Measurements from ENCODE around the gene HERC2. TPM values are rescaled to one million over a fixed set of nuclear protein-coding genes. Genes with fewer than 3 reads are reported as not detected.

Gene HERC2
- total and polyA plus RNA-seq, 5 donors from 2014 or later = 8.2 to 69.0 (median 10.4) TPM

DNA sequence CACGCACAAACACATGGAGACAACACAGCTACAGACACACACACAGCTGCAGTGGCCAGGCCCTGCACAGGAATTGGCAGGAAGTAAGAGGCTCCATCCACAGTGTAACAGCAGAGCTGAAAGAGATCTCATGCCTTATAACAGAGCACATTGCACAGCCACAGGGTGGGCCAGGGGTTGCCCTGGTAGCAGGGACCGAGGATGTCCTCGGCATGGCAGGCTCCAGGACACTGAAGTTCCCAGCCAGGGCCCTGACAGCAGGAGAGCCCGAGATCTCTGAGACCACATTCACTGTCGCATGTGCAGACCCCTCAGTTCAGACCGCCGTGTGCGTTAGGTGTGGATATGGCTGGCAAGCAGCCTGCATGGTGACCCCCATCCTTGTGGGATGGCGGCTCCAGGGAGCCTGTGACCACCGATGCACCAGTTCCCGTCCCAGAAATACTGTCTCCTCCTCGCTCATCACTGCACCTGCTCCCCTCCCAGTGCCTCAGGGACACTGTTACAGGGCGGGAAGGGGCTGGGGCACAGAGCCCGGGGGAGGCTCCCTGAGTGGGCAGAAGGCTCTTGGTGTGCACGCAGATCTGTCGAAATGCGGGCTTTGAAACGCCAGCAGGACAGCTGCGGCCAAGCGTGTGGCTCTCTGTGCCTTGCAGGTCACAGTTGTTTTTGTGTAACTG is 221.3 kb downstream of the HERC2 start:
- DNase-seq (no peak), ATAC-seq (ENCODE audit: low read depth in 2 of 2) (no peak)
- Histone ChIP-seq H3K27me3 (ENCODE audit: control insufficient read depth, insufficient read depth, low read length) (peaks cover 25% of the 10 kb centered on the region), H3K4me3 (ENCODE audit: low read depth, low read length) (no peak overlapping the region), H3K9me3 (ENCODE audit: control insufficient read depth in 2 of 2, low read length in 2 of 2) (no peaks in the 10 kb centered on the region), H3K4me1 (ENCODE audit: control insufficient read depth, insufficient read depth, low read length, poor library complexity, severe bottlenecking) (peaks cover 30% of the 10 kb centered on the region), H3K36me3 (ENCODE audit: control insufficient read depth, insufficient read depth, low read length) (no peaks in the 10 kb centered on the region), H3K27ac (ENCODE audit: insufficient read depth, low read length, poor library complexity, severe bottlenecking) (no peak overlapping the region)
- no peak overlapping the region for H3K27ac Mint-ChIP-seq
- H3K4me3 Mint-ChIP-seq = peak overlapping the region in 1 of 4 donors; percentile 86
- H3K36me3 Mint-ChIP-seq = no peaks in the 10 kb centered on the region
- peaks cover 9 to 42% (median 16%) of the 10 kb centered on the region in 4 donors for H3K4me1 Mint-ChIP-seq
- peaks cover 53% of the 10 kb centered on the region for H3K27me3 Mint-ChIP-seq
- H3K9me3 Mint-ChIP-seq = peaks cover 0 to 7% (median 3%) of the 10 kb centered on the region in 7 donors

DNA sequence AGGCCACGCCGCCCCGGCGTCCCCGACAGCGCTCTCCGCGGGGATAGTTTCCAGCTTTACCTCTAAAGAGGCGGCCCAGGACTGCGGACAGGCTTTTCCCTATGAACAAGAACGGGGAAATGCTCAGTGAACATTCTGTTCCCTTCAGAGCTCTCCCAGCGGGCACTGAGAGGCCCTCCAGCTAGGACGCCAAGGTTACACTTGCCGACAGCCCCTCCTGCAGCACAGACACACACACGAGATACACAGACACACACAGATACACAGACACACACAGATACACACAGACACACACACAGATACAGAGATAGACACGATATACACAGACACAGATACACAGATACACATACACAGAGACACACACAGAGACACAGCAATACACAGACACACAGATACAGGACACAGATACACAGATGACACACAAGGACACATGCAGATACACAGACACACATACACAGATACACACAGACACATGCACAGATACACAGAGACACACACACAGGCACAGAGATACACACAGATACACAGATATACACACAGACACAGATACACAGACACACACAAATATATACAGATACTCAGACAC is 222.3 kb downstream of the HERC2 start:
- DNase-seq (no peak), ATAC-seq (ENCODE audit: low read depth in 2 of 2) (no peak)
- peaks cover 40% of the 10 kb centered on the region for H3K4me1 ChIP-seq (ENCODE audit: control insufficient read depth, insufficient read depth, low read length, poor library complexity, severe bottlenecking)
- H3K9me3 Mint-ChIP-seq = peaks cover 0 to 7% (median 3%) of the 10 kb centered on the region in 7 donors
- peak overlapping the region; percentile 2 to 86 (median 60) for H3K4me3 Mint-ChIP-seq
- H3K4me3 ChIP-seq (ENCODE audit: low read depth, low read length) = no peak overlapping the region
- peaks cover 57% of the 10 kb centered on the region for H3K27me3 Mint-ChIP-seq
- H3K36me3 ChIP-seq (ENCODE audit: control insufficient read depth, insufficient read depth, low read length) = no peaks in the 10 kb centered on the region
- peaks cover 25% of the 10 kb centered on the region for H3K27me3 ChIP-seq (ENCODE audit: control insufficient read depth, insufficient read depth, low read length)
- H3K9me3 ChIP-seq (ENCODE audit: control insufficient read depth in 2 of 2, low read length in 2 of 2) = no peaks in the 10 kb centered on the region
- no peak overlapping the region for H3K27ac ChIP-seq (ENCODE audit: insufficient read depth, low read length, poor library complexity, severe bottlenecking)
- H3K36me3 Mint-ChIP-seq = no peaks in the 10 kb centered on the region
- peaks cover 9 to 43% (median 18%) of the 10 kb centered on the region in 4 donors for H3K4me1 Mint-ChIP-seq
- H3K27ac Mint-ChIP-seq = no peak overlapping the region

DNA sequence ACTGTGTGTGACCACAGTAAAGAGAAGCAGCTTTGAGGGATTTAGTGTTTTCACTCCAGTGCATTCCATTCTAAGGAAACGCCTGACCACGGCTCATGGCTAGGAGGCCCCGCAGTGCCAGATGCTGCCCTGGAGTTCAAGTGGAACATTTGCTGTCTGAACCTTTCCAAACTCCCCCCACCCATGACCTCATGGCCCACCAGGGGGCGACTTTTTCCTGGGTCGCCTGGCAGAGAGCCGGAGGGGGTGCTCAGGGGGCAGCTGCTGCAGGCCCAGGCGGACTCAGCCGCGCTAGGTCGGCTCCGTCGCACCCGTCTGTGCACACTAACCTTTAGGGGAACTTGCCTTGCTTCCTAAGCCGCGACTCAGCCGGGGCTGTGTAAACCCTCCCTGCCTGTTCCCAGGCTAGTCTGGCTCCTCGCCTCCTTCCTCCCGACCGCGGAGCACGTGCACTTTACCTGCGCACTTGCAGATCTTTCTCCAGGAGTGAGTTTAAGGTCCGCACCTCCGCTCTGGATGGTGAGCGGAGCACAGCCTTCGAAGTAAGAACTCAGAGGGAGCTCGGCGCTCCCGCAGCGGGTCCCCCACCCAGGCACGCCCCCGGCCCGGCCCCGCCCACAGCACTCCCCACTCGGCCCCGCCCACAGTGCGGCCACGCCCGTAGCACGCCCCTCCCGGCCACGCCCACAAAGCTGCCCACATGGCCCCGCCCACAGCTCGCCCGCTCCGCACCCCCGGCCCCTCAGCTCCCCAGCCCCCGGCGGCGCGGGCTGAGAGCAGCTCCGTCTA is 223.0 kb downstream of the HERC2 start, which contains the start of gene OCA2:
Gene OCA2 (minus strand): TSS at position 550 of the 789 bp plus-strand sequence. CDS start 17,441 bp downstream, outside the sequence.
- Histone ChIP-seq H3K4me3 (ENCODE audit: low read depth, low read length) (no peak within 1 kb of the TSS), H3K27me3 (ENCODE audit: control insufficient read depth, insufficient read depth, low read length) (peaks cover 26% of the 10 kb centered on the region), H3K36me3 (ENCODE audit: control insufficient read depth, insufficient read depth, low read length) (no peaks in the 10 kb centered on the region), H3K9me3 (ENCODE audit: control insufficient read depth in 2 of 2, low read length in 2 of 2) (no peaks in the 10 kb centered on the region), H3K4me1 (ENCODE audit: control insufficient read depth, insufficient read depth, low read length, poor library complexity, severe bottlenecking) (peaks cover 46% of the 10 kb centered on the region), H3K27ac (ENCODE audit: insufficient read depth, low read length, poor library complexity, severe bottlenecking) (no peak within 1 kb of the TSS)
- H3K27ac Mint-ChIP-seq = no peak within 1 kb of the TSS
- H3K36me3 Mint-ChIP-seq = no peaks in the 10 kb centered on the region
- H3K9me3 Mint-ChIP-seq = peaks cover 0 to 7% (median 3%) of the 10 kb centered on the region in 7 donors
- H3K4me1 Mint-ChIP-seq = peaks cover 9 to 45% (median 18%) of the 10 kb centered on the region in 4 donors
- peaks cover 54% of the 10 kb centered on the region for H3K27me3 Mint-ChIP-seq
- H3K4me3 Mint-ChIP-seq = peak within 1 kb of the TSS; percentile 59 to 86 (median 75)
- ATAC-seq (ENCODE audit: low read depth in 2 of 2) = no peak
- DNase-seq = peak; percentile 27 to 60 (median 46)

DNA sequence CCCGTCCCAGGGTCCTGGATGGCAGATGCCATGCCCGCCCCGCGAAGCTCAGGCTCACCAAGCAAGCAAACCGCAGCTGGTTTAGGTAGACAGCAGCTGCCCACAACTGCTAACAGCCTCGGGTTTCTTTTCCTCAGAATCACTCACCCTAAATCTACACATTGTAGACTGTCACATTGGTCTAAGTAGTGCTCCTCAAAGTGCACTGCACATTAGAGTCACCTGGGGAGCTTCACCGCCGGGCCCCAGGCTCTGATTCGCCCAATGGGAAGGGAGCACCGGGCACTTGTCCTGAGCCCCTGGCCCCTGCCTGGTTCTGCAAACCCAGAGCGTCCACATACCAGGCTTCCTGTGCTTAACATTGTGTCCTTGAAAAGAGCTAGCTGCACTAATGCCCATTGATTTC is 223.6 kb downstream of the HERC2 start:
- H3K27ac Mint-ChIP-seq = no peak overlapping the region
- peak overlapping the region in 3 of 4 donors; percentile 73 to 82 (median 76) for H3K4me3 Mint-ChIP-seq
- no peak overlapping the region for H3K4me3 ChIP-seq (ENCODE audit: low read depth, low read length)
- H3K27ac ChIP-seq (ENCODE audit: insufficient read depth, low read length, poor library complexity, severe bottlenecking) = no peak overlapping the region
- no peak for ATAC-seq (ENCODE audit: low read depth in 2 of 2)
- peaks cover 57% of the 10 kb centered on the region for H3K27me3 Mint-ChIP-seq
- H3K27me3 ChIP-seq (ENCODE audit: control insufficient read depth, insufficient read depth, low read length) = peaks cover 32% of the 10 kb centered on the region
- H3K36me3 Mint-ChIP-seq = no peaks in the 10 kb centered on the region
- peaks cover 9 to 48% (median 20%) of the 10 kb centered on the region in 4 donors for H3K4me1 Mint-ChIP-seq
- DNase-seq = peak in 1 of 3 donors; percentile 8
- H3K4me1 ChIP-seq (ENCODE audit: control insufficient read depth, insufficient read depth, low read length, poor library complexity, severe bottlenecking) = peaks cover 47% of the 10 kb centered on the region
- H3K9me3 Mint-ChIP-seq = peaks cover 0 to 9% (median 3%) of the 10 kb centered on the region in 7 donors
- H3K9me3 ChIP-seq (ENCODE audit: control insufficient read depth in 2 of 2, low read length in 2 of 2) = no peaks in the 10 kb centered on the region
- H3K36me3 ChIP-seq (ENCODE audit: control insufficient read depth, insufficient read depth, low read length) = no peaks in the 10 kb centered on the region

DNA sequence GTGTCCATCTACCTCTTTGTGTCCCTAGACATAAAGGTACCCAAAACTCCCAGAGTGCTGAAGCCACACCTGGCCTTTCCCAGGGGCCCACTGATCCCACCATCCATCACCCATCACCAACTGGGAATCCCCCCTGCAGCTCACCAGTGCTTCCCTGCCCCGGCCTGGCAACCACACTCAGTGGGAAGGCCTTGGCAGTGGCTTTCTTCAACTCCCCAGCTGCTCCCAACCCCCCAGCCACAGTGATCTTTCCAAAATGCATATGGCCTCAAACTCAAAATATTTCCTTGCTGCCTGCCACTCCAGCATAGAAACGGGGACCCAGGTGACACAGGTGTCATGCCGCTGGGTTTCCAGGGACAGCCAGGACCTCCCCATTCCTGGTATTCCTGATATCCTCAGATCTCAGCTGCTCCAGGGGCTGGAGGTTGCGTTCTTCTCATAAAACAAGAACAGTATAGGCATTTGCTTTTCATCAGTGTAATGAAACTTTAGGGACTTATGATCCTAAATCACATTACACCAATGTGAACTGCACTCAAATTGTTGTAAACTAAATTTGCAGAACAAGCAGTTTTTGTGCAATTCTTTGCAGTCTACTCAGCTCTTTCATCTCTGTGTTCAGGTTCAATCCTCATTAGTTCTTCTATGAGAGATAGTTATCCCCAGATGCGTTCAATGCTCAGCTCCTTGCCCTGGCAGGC is 224.2 kb downstream of the HERC2 start:
- DNase-seq = no peak

DNA sequence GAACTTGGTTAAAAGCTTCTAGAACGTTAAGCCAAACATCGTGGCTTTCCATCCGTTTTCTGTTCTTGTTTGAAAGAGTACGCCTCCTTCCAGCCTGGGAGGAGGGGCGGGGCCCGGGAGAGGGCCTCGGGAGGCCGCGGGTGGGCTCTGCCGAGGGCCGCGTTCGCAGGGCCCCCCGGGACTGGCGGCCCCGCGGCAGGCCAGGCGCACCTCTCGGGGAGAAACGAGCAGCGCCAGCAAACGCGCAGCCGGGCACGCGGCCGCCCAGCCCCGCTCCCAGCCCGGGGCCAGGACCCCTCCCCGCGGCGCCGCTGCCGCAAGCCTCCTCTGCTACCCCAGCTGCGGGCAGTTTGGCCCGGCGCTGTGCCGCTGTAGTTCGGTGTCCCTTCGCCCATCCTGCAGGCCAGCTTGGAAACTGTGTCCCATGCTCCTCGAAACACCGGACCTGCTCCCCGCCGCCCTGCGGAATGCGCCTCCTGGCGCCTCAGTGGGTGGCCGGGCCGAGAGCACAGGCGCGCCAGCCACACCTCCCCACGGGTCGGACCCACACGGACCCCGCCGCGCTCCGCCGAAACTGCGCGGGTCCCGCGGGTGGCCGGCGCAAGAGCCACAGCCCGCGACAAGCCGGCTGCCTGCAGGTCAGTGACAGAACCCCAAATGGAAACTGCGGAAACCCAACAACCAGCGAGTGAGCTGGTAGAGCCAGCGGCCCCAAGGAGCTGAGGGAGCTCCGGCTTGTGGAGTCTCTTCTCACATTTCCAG is 225.1 kb downstream of the HERC2 start:
- DNase-seq (peak in 1 of 3 donors; percentile 19), ATAC-seq (ENCODE audit: low read depth in 2 of 2) (no peak)
- Mint-ChIP-seq H3K9me3 (peaks cover 0 to 10% (median 3%) of the 10 kb centered on the region in 7 donors), H3K27me3 (peaks cover 67% of the 10 kb centered on the region), H3K4me3 (peak overlapping the region; percentile 88 to 93 (median 90)), H3K27ac (no peak overlapping the region), H3K4me1 (peaks cover 9 to 48% (median 22%) of the 10 kb centered on the region in 4 donors), H3K36me3 (no peaks in the 10 kb centered on the region)
- peak overlapping the region; percentile 57 for H3K4me3 ChIP-seq (ENCODE audit: low read depth, low read length)
- no peak overlapping the region for H3K27ac ChIP-seq (ENCODE audit: insufficient read depth, low read length, poor library complexity, severe bottlenecking)
- H3K27me3 ChIP-seq (ENCODE audit: control insufficient read depth, insufficient read depth, low read length) = peaks cover 37% of the 10 kb centered on the region
- H3K9me3 ChIP-seq (ENCODE audit: control insufficient read depth in 2 of 2, low read length in 2 of 2) = peaks cover under 1 to 6% of the 10 kb centered on the region in 2 experiments
- H3K36me3 ChIP-seq (ENCODE audit: control insufficient read depth, insufficient read depth, low read length) = no peaks in the 10 kb centered on the region
- H3K4me1 ChIP-seq (ENCODE audit: control insufficient read depth, insufficient read depth, low read length, poor library complexity, severe bottlenecking) = peaks cover 47% of the 10 kb centered on the region

More for the DNA sequence above, 224.2 kb downstream of the HERC2 start:
- Histone ChIP-seq H3K36me3 (ENCODE audit: control insufficient read depth, insufficient read depth, low read length) (no peaks in the 10 kb centered on the region), H3K9me3 (ENCODE audit: control insufficient read depth in 2 of 2, low read length in 2 of 2) (no peaks in the 10 kb centered on the region), H3K27me3 (ENCODE audit: control insufficient read depth, insufficient read depth, low read length) (peaks cover 35% of the 10 kb centered on the region), H3K27ac (ENCODE audit: insufficient read depth, low read length, poor library complexity, severe bottlenecking) (no peak overlapping the region), H3K4me1 (ENCODE audit: control insufficient read depth, insufficient read depth, low read length, poor library complexity, severe bottlenecking) (peaks cover 47% of the 10 kb centered on the region), H3K4me3 (ENCODE audit: low read depth, low read length) (no peak overlapping the region)
- no peak for ATAC-seq (ENCODE audit: low read depth in 2 of 2)
- H3K4me1 Mint-ChIP-seq = peaks cover 9 to 48% (median 21%) of the 10 kb centered on the region in 4 donors
- no peak overlapping the region for H3K27ac Mint-ChIP-seq
- peaks cover 58% of the 10 kb centered on the region for H3K27me3 Mint-ChIP-seq
- peak overlapping the region; percentile 62 to 82 (median 74) for H3K4me3 Mint-ChIP-seq
- peaks cover 0 to 9% (median 3%) of the 10 kb centered on the region in 7 donors for H3K9me3 Mint-ChIP-seq
- H3K36me3 Mint-ChIP-seq = no peaks in the 10 kb centered on the region

All from CD4-positive, CD25-positive, alpha-beta regulatory T cell (primary cell).